Large intestine (tissue), 3 donors: ENCODE results near the gene PDGFA. TPM values are rescaled to one million over a fixed set of nuclear protein-coding genes. Genes with fewer than 3 reads are reported as not detected.
A peak's percentile ranks its signal among the peaks of the same experiment; 100 is the strongest.
"Not testable (repeated sequence)": the region's sequence is repeated elsewhere in the genome, so short reads cannot be mapped to it uniquely, and the experiment has no call there.

ENCODE experiments used
- DNase-seq, 2 donors: peaks; one replicate each; pipeline versions ENCODE4 v3.0.0 to v3.0.0-alpha.2; 2013
- H3K27ac ChIP-seq: one replicate; pipeline ENCODE4 v1.5.1; 2013; ENCODE audit warnings: low read length
- H3K27me3 ChIP-seq: 2 replicates; pipeline ENCODE4 v1.6.1; 2013; ENCODE audit warnings: low read length; ENCODE audit not compliant: control insufficient read depth, insufficient read depth
- H3K36me3 ChIP-seq: 2 replicates; pipeline ENCODE4 v1.6.1; 2013; ENCODE audit warnings: low read length; ENCODE audit not compliant: control insufficient read depth, insufficient read depth
- H3K4me1 ChIP-seq: one replicate; pipeline ENCODE4 v1.6.1; 2013; ENCODE audit warnings: low read length; ENCODE audit not compliant: control insufficient read depth, insufficient read depth
- H3K4me3 ChIP-seq: one replicate; pipeline ENCODE4 v1.5.1; 2013; ENCODE audit warnings: low read length
- H3K9me3 ChIP-seq: one replicate; pipeline ENCODE4 v1.6.1; 2013; ENCODE audit warnings: mild to moderate bottlenecking, low read depth, low read length, moderate library complexity; ENCODE audit not compliant: control insufficient read depth
- WGBS: methylation state at CpG from one replicate; pipeline ENCODE4 v1.1.5; 2013; ENCODE audit warnings: low lambda C conversion rate; ENCODE audit not compliant: insufficient coverage; 5-methylcytosine and 5-hydroxymethylcytosine counted together
- polyA plus RNA-seq: library from polyadenylated mRNA; unstranded; fragments of 120-200 nt; gene quantifications from one replicate; pipeline ENCODE4 v1.2.1, GENCODE V29; 2013

The PDGFA gene
- polyA plus RNA-seq, 1 donor, result 104 TPM

DNA sequence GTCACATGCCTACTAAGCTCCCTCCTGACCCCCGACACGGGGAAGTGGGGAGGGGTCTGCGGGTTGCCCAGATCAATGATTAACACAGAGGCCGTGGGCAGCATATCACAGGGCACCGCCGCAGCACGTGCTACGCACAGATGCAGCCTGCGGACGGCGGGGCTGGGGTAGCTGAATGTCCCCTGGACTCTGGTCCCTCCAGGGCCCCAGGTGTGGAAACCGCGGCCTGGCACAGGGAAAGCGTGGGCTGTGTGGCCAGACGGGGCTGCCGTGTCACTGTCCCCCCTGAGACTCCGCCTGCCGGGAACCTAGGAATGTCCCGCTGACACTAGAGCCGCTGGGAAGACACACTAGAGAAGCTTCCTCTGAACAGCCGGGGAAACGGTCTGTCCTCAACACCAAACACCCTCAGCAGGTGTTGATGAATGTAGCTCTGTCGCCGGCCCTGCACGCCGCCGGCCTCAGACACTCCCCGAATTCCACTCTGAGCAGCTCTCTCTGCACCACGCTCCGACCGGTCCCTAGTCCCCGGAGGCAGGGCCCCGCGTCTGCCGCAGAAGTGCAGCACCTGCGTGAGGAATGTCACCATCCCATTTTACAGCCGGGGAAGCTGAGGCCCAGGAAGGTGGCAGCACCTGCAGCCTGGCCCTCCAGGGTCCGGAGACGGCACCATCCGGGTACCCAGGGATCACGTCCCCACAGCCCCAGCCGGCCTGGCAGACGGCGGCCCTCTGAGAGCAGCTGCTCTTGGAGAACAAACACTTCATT, 33.4 kb upstream of the PDGFA start:
- peak overlapping the region; percentile 55 for H3K27ac ChIP-seq
- peak overlapping the region; percentile 5 for H3K4me3 ChIP-seq
- H3K4me1 ChIP-seq, result peaks cover 37% of the 10 kb centered on the region
- H3K9me3 ChIP-seq, result peaks cover 20% of the 10 kb centered on the region
- no CpG with 5 or more reads among the region's 44 CpGs for WGBS
- no peaks in the 10 kb centered on the region for H3K27me3 ChIP-seq
- peak; percentile 72 to 88 for DNase-seq
- peaks cover 14% of the 10 kb centered on the region for H3K36me3 ChIP-seq

GRCh38 chr7:552151-552867, 32.7 kb upstream of the PDGFA start:
- peaks cover 14% of the 10 kb centered on the region for H3K36me3 ChIP-seq
- not testable (repeated sequence) for DNase-seq, H3K27ac ChIP-seq, H3K27me3 ChIP-seq
- H3K4me3 ChIP-seq, result peak overlapping the region; percentile 5
- H3K4me1 ChIP-seq, result peaks cover 37% of the 10 kb centered on the region
- H3K9me3 ChIP-seq, result peaks cover 17% of the 10 kb centered on the region
- no CpG with 5 or more reads among the region's 32 CpGs for WGBS

GRCh38 chr7:551615-551970, 31.9 kb upstream of the PDGFA start:
- peaks cover 37% of the 10 kb centered on the region for H3K4me1 ChIP-seq
- not testable (repeated sequence) for H3K27me3 ChIP-seq, DNase-seq, H3K4me3 ChIP-seq, H3K27ac ChIP-seq
- H3K9me3 ChIP-seq, result peaks cover 12% of the 10 kb centered on the region
- no CpG with 5 or more reads among the region's 9 CpGs for WGBS
- peaks cover 14% of the 10 kb centered on the region for H3K36me3 ChIP-seq

DNA sequence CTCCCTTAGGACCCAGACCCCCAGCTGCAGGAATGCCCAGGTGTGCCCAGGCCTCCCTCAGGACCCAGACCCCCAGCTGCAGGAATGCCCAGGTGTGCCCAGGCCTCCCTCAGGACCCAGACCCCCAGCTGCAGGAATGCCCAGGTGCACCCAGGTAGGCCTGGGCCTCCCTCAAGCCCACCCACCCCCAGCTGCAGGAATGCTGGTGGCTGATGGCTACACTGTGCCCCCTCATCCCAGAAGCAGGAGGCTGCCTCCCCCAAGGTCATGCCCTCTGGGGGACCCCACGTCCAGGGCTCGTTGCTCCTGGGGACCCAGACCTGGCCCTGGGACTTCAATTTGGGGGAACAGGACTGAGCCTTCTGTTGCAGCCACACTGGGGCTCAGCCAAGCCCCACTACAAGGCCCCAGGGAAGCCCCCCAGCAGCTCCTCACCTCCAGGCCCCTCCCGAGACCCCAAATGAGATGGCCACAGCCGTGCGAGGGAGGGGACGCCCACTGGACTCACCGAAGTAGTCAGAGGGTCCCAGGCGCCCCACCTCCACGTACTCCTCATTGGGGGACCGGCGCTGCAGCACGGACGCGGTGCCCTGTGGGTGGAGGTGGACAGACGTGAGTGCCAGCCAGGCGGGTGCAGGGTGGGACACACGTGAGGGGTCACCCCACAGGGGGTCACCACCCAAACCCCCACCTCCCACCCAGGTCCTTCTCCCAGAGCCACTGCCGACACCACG, 31.4 kb upstream of the PDGFA start:
- whole genome bisulfite sequencing, result no CpG with 5 or more reads among the region's 19 CpGs
- Histone ChIP-seq H3K4me3 (no peak overlapping the region), H3K27me3 (no peaks in the 10 kb centered on the region), H3K9me3 (peaks cover 13% of the 10 kb centered on the region), H3K36me3 (peaks cover 14% of the 10 kb centered on the region), H3K4me1 (peaks cover 37% of the 10 kb centered on the region), H3K27ac (no peak overlapping the region)
- DNase-seq, result no peak

DNA sequence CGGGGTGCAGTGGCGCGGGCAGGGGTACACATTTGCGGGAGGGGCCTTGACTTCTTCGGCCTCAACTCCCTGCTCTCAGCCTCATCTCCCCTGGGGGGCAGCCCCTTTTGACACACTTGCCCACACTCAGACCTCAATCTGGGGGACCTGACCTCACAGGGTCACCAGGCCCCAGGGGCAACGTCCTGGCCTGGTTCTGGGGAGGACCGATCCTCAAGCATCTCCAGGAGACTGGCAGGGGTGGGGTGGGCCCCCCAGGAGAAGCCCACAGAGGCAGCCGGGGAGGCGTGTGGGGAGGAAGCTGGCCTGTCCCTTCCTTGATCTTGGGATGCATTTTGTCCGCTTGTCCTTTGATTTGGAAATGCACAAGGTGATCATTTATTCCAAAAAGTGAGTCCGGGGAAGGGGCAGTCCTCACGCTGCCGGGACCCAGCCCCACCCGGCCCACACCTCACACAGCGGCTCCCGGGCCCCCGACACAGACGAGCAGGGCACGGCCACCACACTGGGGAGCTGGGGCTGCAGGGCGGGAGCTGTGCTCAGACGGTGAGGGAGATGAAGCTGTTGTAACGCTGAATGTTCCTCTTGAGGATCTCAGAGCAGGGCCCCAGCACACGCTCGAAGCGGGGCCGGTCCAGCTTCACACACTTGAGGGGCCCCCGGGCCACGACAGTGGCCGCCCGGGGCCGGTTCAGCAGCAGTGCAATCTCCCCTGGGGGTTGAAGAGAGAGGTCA, 30.4 kb upstream of the PDGFA start:
- WGBS, result no CpG with 5 or more reads among the region's 31 CpGs
- no peak overlapping the region for H3K4me3 ChIP-seq
- no peak for DNase-seq
- H3K27ac ChIP-seq, result no peak overlapping the region
- no peaks in the 10 kb centered on the region for H3K27me3 ChIP-seq
- H3K9me3 ChIP-seq, result peaks cover 16% of the 10 kb centered on the region
- H3K4me1 ChIP-seq, result peaks cover 37% of the 10 kb centered on the region
- H3K36me3 ChIP-seq, result peaks cover 10% of the 10 kb centered on the region

DNA sequence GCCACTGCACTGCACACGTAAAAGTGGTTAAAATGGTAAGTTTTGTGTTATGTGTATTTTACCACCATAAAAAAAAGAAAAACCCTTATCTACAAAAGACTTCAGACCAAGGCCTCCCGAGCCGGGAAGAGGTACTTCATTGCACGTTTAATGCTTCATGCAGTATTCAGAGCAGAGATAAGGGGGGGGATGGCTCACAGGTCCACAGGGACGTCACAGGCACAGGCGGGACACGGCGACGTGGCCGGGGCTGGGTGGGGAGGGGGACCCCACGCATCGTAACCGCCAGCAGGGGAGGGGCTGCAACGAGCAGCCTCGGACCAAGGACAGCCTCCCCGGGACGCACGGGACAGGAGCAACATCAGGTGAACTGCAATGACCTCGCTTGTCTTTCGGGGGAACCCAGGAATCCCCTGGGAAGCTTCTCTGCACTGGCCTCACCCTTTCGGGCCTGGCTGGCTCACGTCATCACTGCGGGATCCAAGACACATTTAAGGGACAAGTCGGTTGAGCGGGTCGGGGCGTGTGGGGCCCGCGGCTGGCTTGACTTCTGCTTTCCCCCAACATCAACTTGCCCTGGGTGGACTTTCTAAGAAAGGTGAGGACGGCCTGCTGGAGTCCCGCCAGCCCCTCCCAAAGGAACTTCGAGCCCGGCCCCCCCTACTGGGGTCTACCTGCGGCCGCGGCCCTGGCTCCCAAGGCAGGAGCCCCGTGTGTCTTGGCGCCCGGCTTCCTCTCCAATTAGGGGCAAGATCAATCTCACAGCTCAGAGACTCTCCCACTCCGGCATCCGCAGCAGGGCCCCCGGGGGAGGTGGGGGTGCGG, 29.6 kb upstream of the PDGFA start:
- Histone ChIP-seq H3K36me3 (peaks cover 9% of the 10 kb centered on the region), H3K9me3 (peaks cover 14% of the 10 kb centered on the region), H3K27me3 (no peaks in the 10 kb centered on the region), H3K27ac (peak overlapping the region; percentile 68), H3K4me3 (peak overlapping the region; percentile 8), H3K4me1 (peaks cover 37% of the 10 kb centered on the region)
- WGBS, result no CpG with 5 or more reads among the region's 43 CpGs
- DNase-seq, result peak; percentile 83 to 92

DNA sequence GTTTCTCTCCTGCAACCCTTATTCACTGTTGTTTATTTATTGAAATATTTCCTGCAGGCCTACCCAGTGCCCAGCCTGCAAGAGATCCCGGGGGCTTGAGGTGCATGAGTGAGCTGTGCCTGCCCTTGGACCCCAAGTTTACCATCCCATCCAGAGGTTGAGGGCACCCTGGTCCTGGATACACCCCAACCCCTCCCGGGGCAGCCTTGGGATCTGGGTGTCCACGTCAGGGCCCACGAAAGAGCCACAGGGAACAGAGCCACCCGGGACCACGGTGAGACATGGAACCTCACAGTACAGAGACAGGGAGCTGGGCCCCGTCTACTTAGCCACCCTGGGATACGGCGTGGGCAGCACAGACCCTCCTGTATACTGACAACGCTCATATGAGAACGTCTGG, 28.8 kb upstream of the PDGFA start:
- Histone ChIP-seq H3K27me3 (no peaks in the 10 kb centered on the region), H3K27ac (peak overlapping the region; percentile 68), H3K9me3 (peaks cover 14% of the 10 kb centered on the region), H3K4me1 (peaks cover 29% of the 10 kb centered on the region), H3K36me3 (peaks cover 9% of the 10 kb centered on the region), H3K4me3 (no peak overlapping the region)
- WGBS, result no CpG with 5 or more reads among the region's 11 CpGs
- DNase-seq, result no peak

GRCh38 chr7:545470-545869, 25.8 kb upstream of the PDGFA start:
- WGBS, result no CpG with 5 or more reads among the region's 16 CpGs
- H3K4me3 ChIP-seq, result no peak overlapping the region
- peaks cover 16% of the 10 kb centered on the region for H3K9me3 ChIP-seq

DNA sequence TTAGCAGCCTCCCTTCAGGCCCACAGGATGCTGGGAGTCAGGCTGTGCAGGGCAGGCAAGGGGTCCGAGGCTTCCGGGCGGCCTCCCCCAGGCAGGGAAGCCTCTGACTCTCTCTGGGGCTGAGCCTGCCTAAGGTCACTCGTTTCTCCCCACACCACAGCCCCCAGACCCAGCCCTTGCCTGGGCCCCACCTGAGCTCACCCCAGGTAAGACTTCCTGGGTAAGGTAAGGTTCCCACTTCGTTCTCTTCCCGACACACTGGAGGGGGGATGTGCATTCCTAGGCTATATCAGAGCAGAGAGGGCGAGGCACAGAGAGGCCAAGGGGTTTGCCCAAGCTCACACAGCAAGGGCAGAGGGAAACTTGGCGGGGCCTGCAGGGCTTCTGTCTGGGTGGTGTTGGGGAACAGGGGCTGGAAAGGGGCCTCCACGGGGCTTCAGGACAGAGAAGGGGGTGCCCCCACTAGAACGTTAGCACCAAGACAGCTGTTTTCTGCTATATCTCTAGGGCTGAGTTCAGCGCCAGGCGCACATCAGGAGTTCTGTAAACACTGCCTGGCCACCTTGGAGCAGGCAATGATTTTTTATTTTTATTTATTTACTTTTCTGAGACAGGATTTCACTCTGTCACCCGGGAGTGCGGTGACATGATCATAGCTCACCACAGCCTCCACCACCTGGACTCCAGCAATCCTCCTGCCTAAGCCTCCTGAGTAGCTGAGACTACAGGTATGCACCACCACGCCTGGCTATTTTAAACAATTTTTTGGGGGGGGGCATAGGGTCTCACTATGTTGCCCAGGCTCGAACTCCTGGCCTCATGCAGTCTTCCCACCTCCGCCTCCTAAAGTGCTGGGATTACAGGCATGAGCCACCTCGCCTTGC, 24.9 kb upstream of the PDGFA start:
- Histone ChIP-seq H3K36me3 (no peaks in the 10 kb centered on the region), H3K27ac (no peak overlapping the region), H3K9me3 (peaks cover 14% of the 10 kb centered on the region), H3K4me1 (peaks cover 24% of the 10 kb centered on the region), H3K27me3 (no peaks in the 10 kb centered on the region), H3K4me3 (no peak overlapping the region)
- no peak for DNase-seq
- WGBS, result 100% methylated on average over 2 of the region's 18 CpGs

More at GRCh38 chr7:545470-545869, 25.8 kb upstream of the PDGFA start:
- DNase-seq, result no peak
- Histone ChIP-seq H3K27me3 (no peaks in the 10 kb centered on the region), H3K36me3 (peaks cover 6% of the 10 kb centered on the region), H3K27ac (no peak overlapping the region), H3K4me1 (peaks cover 20% of the 10 kb centered on the region)
